IMR-90 (cell line): ENCODE measurements around the gene TMEM59. TPM values are rescaled to one million over a fixed set of nuclear protein-coding genes. Genes with fewer than 3 reads are reported as not detected.

Source experiments
- ATAC-seq: fragments of 200-7000 bp; cut with Tn5 transposase; 2 replicates; pipeline ENCODE4 v1.9.1; 2020; ENCODE audit warnings: low read depth, mild to moderate bottlenecking, moderate library complexity
- BruUV-seq: library from RNA; stranded (reverse); fragments of 400-500 nt; replicated peaks from 2 replicates; lab custom pipeline; 2021; lab: Mats Ljungman, UMichigan
- CTCF ChIA-PET: fragments of 300-600 bp; formaldehyde crosslinking; extraction: SDS; loops from one replicate; lab custom pipeline; 2021; ENCODE audit warnings: antibody characterized with exemption; lab: Yijun Ruan, JAX
- POLR2A ChIA-PET: fragments of 300-600 bp; sonication (Branson Sonifier 250); formaldehyde crosslinking; loops from one replicate; lab custom pipeline; 2022; ENCODE audit warnings: antibody characterized with exemption; ENCODE audit not compliant: unreplicated experiment; lab: Charles Lee
- DNase-seq: peaks from one replicate; pipeline ENCODE4 v3.0.0; 2013
- H2AFZ ChIP-seq: replicated peaks from 2 replicates; pipeline ENCODE3; 2013; ENCODE audit warnings: low read length, mild to moderate bottlenecking; ENCODE audit not compliant: poor library complexity
- H2AK5ac ChIP-seq: 2 replicates; pipeline ENCODE4 v1.6.1; 2013; ENCODE audit warnings: low read depth, low read length, inconsistent platforms
- H2AK9ac ChIP-seq: replicated peaks from 2 replicates; pipeline ENCODE3; 2013; ENCODE audit warnings: mild to moderate bottlenecking, low read depth, low read length, moderate library complexity; ENCODE audit not compliant: poor library complexity
- H2BK120ac ChIP-seq: 2 replicates; pipeline ENCODE4 v1.6.1; 2013; ENCODE audit warnings: low read depth, low read length, inconsistent platforms
- H2BK15ac ChIP-seq: 3 replicates; pipeline ENCODE4 v1.6.1; 2013; ENCODE audit warnings: low read depth, low read length, inconsistent platforms
- H2BK20ac ChIP-seq: 2 replicates; pipeline ENCODE4 v1.6.1; 2013; ENCODE audit warnings: low read depth, mild to moderate bottlenecking, inconsistent platforms, low read length, moderate library complexity
- H2BK5ac ChIP-seq: 2 replicates; pipeline ENCODE4 v1.6.1; 2013; ENCODE audit warnings: mild to moderate bottlenecking, low read depth, low read length, inconsistent platforms; ENCODE audit not compliant: poor library complexity, severe bottlenecking
- H3K14ac ChIP-seq: replicated peaks from 2 replicates; pipeline ENCODE4 v1.6.1; 2013; ENCODE audit warnings: low read depth, low read length, inconsistent platforms
- H3K18ac ChIP-seq: 2 replicates; pipeline ENCODE4 v1.6.1; 2013; ENCODE audit warnings: low read depth, low read length, control low read depth
- H3K23ac ChIP-seq: 2 replicates; pipeline ENCODE4 v1.6.1; 2013; ENCODE audit warnings: low read depth, low read length, inconsistent platforms
- H3K27ac ChIP-seq: 2 replicates; pipeline ENCODE4 v1.5.1; 2013; ENCODE audit warnings: mild to moderate bottlenecking, control low read depth, low read length; ENCODE audit not compliant: insufficient read depth
- H3K27me3 ChIP-seq: 2 replicates; pipeline ENCODE4 v1.6.1; 2013; ENCODE audit warnings: low read length; ENCODE audit not compliant: control insufficient read depth, insufficient read depth
- H3K36me3 ChIP-seq: 2 replicates; pipeline ENCODE4 v1.6.1; 2013; ENCODE audit warnings: low read length, mixed read lengths; ENCODE audit not compliant: control insufficient read depth, insufficient read depth
- H3K4ac ChIP-seq: 2 replicates; pipeline ENCODE4 v1.6.1; 2013; ENCODE audit warnings: low read depth, low read length, inconsistent platforms
- H3K4me1 ChIP-seq: 2 replicates; pipeline ENCODE4 v1.6.1; 2013; ENCODE audit warnings: low read length, mixed read lengths; ENCODE audit not compliant: control insufficient read depth, insufficient read depth
- H3K4me2 ChIP-seq: 2 replicates; pipeline ENCODE4 v1.6.1; 2013; ENCODE audit warnings: low read depth, mild to moderate bottlenecking, control low read depth, low read length, moderate library complexity
- H3K4me3 ChIP-seq: 2 replicates; pipeline ENCODE4 v1.5.1; 2013; ENCODE audit warnings: low read depth, mild to moderate bottlenecking, control low read depth, low read length, moderate library complexity; ENCODE audit not compliant: insufficient read depth
- H3K56ac ChIP-seq: 2 replicates; pipeline ENCODE4 v1.6.1; 2013; ENCODE audit warnings: low read length, inconsistent platforms; ENCODE audit not compliant: insufficient read depth; ENCODE audit errors: extremely low read depth
- H3K79me1 ChIP-seq, 2 experiments: 2 replicates each; pipeline ENCODE4 v1.6.1; 2013; ENCODE audit warnings: low read length in 2 of 2, inconsistent platforms in 1 of 2, low read depth in 1 of 2
- H3K9ac ChIP-seq: 2 replicates; pipeline ENCODE4 v1.6.1; 2013; ENCODE audit warnings: low read depth, low read length, control low read depth
- H3K9me1 ChIP-seq: 2 replicates; pipeline ENCODE4 v1.6.1; 2013; ENCODE audit warnings: low read length, inconsistent platforms; ENCODE audit not compliant: insufficient read depth
- H3K9me3 ChIP-seq: 2 replicates; pipeline ENCODE4 v1.6.1; 2013; ENCODE audit warnings: low read length; ENCODE audit not compliant: control insufficient read depth, insufficient read depth
- H4K20me1 ChIP-seq: 2 replicates; pipeline ENCODE4 v1.6.1; 2013; ENCODE audit warnings: low read length, inconsistent platforms; ENCODE audit not compliant: insufficient read depth
- H4K5ac ChIP-seq: 2 replicates; pipeline ENCODE4 v1.6.1; 2013; ENCODE audit warnings: mild to moderate bottlenecking, low read depth, low read length, control low read depth
- H4K8ac ChIP-seq, 2 experiments: 2 replicates each; pipeline ENCODE4 v1.6.1; 2013; ENCODE audit warnings: low read depth in 2 of 2, low read length in 2 of 2, control low read depth in 1 of 2, inconsistent platforms in 1 of 2
- H4K91ac ChIP-seq: 2 replicates; pipeline ENCODE4 v1.6.1; 2013; ENCODE audit warnings: low read depth, low read length, inconsistent platforms; ENCODE audit not compliant: insufficient read depth
- CEBPB ChIP-seq: IDR thresholded peaks from 2 replicates; pipeline ENCODE4 v1.6.1; 2012; ENCODE audit warnings: low read depth, low read length, improper control_type of control experiment
- CHD1 ChIP-seq: IDR thresholded peaks from 2 replicates; pipeline ENCODE4 v1.6.1; 2012; ENCODE audit warnings: low read depth, low read length, improper control_type of control experiment
- ELK1 ChIP-seq: fragments of 150-350 bp; IDR thresholded peaks from 2 replicates; pipeline ENCODE4 v1.6.1; 2016; ENCODE audit warnings: low read depth, mild to moderate bottlenecking, low read length, moderate library complexity, borderline replicate concordance
- FOS ChIP-seq: fragments of 150-350 bp; IDR thresholded peaks from 2 replicates; pipeline ENCODE4 v1.6.1; 2016; ENCODE audit warnings: low read depth, low read length
- MAZ ChIP-seq: IDR thresholded peaks from 2 replicates; pipeline ENCODE4 v1.6.1; 2012; ENCODE audit warnings: low read depth, mild to moderate bottlenecking, low read length, improper control_type of control experiment, moderate library complexity, borderline replicate concordance
- MXI1 ChIP-seq: IDR thresholded peaks from 2 replicates; pipeline ENCODE4 v1.6.1; 2012; ENCODE audit warnings: low read depth, mild to moderate bottlenecking, low read length, moderate library complexity, borderline replicate concordance
- NFE2L2 ChIP-seq: fragments of 150-350 bp; IDR thresholded peaks from 2 replicates; pipeline ENCODE4 v1.6.1; 2016; ENCODE audit warnings: low read depth, mild to moderate bottlenecking, low read length
- RCOR1 ChIP-seq: IDR thresholded peaks from 2 replicates; pipeline ENCODE4 v1.6.1; 2012; ENCODE audit warnings: mild to moderate bottlenecking, low read length, improper control_type of control experiment; ENCODE audit not compliant: insufficient replicate concordance
- RFX5 ChIP-seq: IDR thresholded peaks from 2 replicates; pipeline ENCODE4 v1.8.0; 2012; ENCODE audit warnings: low read depth, mild to moderate bottlenecking, low read length, moderate library complexity
- SMC3 ChIP-seq: fragments of 150-350 bp; IDR thresholded peaks from 2 replicates; pipeline ENCODE4 v1.6.1; 2016; ENCODE audit warnings: low read depth, mild to moderate bottlenecking, antibody characterized with exemption, low read length, moderate library complexity
- USF2 ChIP-seq: fragments of 150-350 bp; IDR thresholded peaks from 2 replicates; pipeline ENCODE4 v1.6.1; 2017; ENCODE audit warnings: mild to moderate bottlenecking, antibody characterized with exemption, low read length, low read depth
- WGBS, 2 experiments: methylation state at CpG; one replicate each; pipeline versions ENCODE4 v1.1.5 to v1.1.7; 2013; ENCODE audit warnings: missing lambda C conversion rate in 2 of 2; ENCODE audit not compliant: insufficient read length in 1 of 2; ENCODE audit errors: extremely low coverage in 2 of 2; 5-methylcytosine and 5-hydroxymethylcytosine counted together
- dilution Hi-C: fragments of 300-500 bp; cut with HindIII; formaldehyde crosslinking; loops from one replicate; pipeline ENCODE4 v1.14.3; 2018; ENCODE audit warnings: low sequenced_read_pairs; ENCODE audit not compliant: unreplicated experiment
- in situ Hi-C: fragments of 300-500 bp; cut with MboI; formaldehyde crosslinking; loops from 3 replicates; pipeline ENCODE4 v1.14.3; 2019; ENCODE audit warnings: low sequenced_read_pairs, inconsistent platforms, mixed read lengths
- intact Hi-C: fragments of 100-400 bp; cut with micrococcal nuclease; formaldehyde crosslinking; loops from 2 replicates; pipeline ENCODE4 v1.10.0; 2022
- polyA plus RNA-seq, 3 experiments: library from polyadenylated mRNA; depleted of rRNA; stranded (reverse); fragments of >200 nt; gene quantifications; 2 replicates each; pipeline ENCODE4 v1.2.3, GENCODE V29; 2012; ENCODE audit warnings: low replicate concordance in 1 of 3
- total RNA-seq: library from RNA; depleted of rRNA; stranded (reverse); fragments of >200 nt; gene quantifications from 2 replicates; pipeline ENCODE4 v1.2.3, GENCODE V29; 2012

TMEM59 gene
- total and polyA plus RNA-seq, 2 of the 4 experiments (the other 2 are of a cell fraction): 239 to 241 TPM

GRCh38 chr1:53998223-53998622 is 54.8 kb downstream of the TMEM59 start:
- no peaks in the 10 kb centered on the region for H3K4me1 ChIP-seq
- no peak overlapping the region for H2BK120ac ChIP-seq
- H3K4me3 ChIP-seq: no peak overlapping the region
- no peak overlapping the region for H3K4me2 ChIP-seq
- no peak overlapping the region for H2AK5ac ChIP-seq
- in situ Hi-C loops (no loop called here), intact Hi-C loops (no loop called here), dilution Hi-C loops (no loop called here)
- no peaks in the 10 kb centered on the region for H3K36me3 ChIP-seq
- H2BK5ac ChIP-seq: no peak overlapping the region
- H4K20me1 ChIP-seq: no peaks in the 10 kb centered on the region
- peaks cover 16% of the 10 kb centered on the region for H3K27me3 ChIP-seq
- H2BK20ac ChIP-seq: no peak overlapping the region
- no peak overlapping the region for H2BK15ac ChIP-seq
- no peak overlapping the region for H3K23ac ChIP-seq
- no peak for ATAC-seq
- POLR2A ChIA-PET: no interaction called here
- no peak for DNase-seq
- no peak overlapping the region for H4K91ac ChIP-seq
- no TSS peak for BruUV-seq
- no peak overlapping the region for H3K56ac ChIP-seq
- H3K9me3 ChIP-seq: no peaks in the 10 kb centered on the region; the same call in 1 of the 2 replicates
- TF ChIP-seq CEBPB (no peak), USF2 (no peak), CHD1 (no peak), RFX5 (no peak), RCOR1 (no peak), ELK1 (no peak), NFE2L2 (no peak), MAZ (no peak), SMC3 (no peak), MXI1 (no peak), FOS (no peak)
- H3K18ac ChIP-seq: no peak overlapping the region
- H3K9ac ChIP-seq: no peak overlapping the region
- H4K5ac ChIP-seq: no peak overlapping the region
- H3K9me1 ChIP-seq: no peaks in the 10 kb centered on the region
- no CpG with 5 or more reads among the region's 1 CpG for WGBS, 2 experiments
- CTCF ChIA-PET: no interaction called here
- no peak overlapping the region for H4K8ac ChIP-seq
- no peak overlapping the region for H2AK9ac ChIP-seq
- no peak overlapping the region for H3K27ac ChIP-seq
- H3K79me1 ChIP-seq: no peaks in the 10 kb centered on the region
- no peak overlapping the region for H2AFZ ChIP-seq
- no peak overlapping the region for H3K14ac ChIP-seq
- H3K4ac ChIP-seq: no peak overlapping the region
